ENCODE measurements around the gene EBF4.

- TF ChIP-seq CTCF (IDR thresholded peaks at IDR 0.05), result no peak
- no peak for TF ChIP-seq POLR2A (IDR thresholded peaks at IDR 0.05)
Measured at GRCh38 chr20:2740702-2741101, 48.1 kb downstream of the EBF4 start.

Measured in right lobe of liver (tissue), 4 donors.